NCI-H526 (cell line): ENCODE data around the gene APH1A.
"Not testable (repeated sequence)": the region's sequence is repeated elsewhere in the genome, so short reads cannot be mapped to it uniquely, and the experiment has no call there.

ENCODE experiments used
- DNase-seq, 2 experiments: peaks; one replicate each; lab custom pipeline; 2025; lab: John Stamatoyannopoulos, UW

The APH1A gene

GRCh38 chr1:150233359-150234308 lies 35.2 kb downstream of the APH1A start:
- peak in 1 of 2 experiments; percentile 48 for DNase-seq

DNA sequence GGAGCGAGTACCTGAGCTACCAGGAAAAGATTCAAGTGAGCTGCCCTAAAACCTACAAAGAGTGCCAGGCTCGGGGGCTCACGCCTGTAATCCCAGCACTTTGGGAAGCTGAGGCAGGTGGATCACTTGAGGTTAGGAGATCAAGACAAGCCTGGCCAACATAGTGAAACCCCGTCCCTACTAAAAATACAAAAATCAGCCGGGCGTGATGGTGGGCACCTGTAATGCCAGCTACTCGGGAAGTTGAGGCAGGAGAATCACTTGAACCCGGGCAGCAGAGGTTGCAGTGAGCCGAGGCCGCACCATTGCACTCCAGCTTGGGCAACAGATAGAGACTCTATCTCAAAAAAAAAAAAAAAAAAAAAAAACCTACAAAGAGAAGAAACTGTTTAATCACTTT lies 35.9 kb downstream of the APH1A start:
- DNase-seq = not testable (repeated sequence)

GRCh38 chr1:150228246-150228645 lies 40.6 kb downstream of the APH1A start:
- DNase-seq = not testable (repeated sequence)

DNA sequence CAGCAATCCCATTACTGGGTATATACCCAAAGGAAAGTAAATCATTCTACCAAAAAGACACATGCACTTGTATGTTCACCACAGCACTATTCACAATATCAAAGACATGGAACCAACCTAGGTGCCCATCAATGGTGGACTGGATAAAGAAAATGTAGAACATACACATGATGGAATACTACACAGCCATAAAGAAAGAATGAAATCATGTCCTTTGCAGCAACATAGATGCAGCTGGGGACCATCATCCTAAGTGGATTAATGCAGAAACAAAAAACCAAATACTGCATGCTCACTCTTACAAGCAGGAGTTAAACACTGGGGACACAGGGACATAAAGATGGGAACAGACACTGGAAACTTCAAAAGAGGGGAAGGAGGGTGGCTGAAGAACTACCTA lies 41.6 kb downstream of the APH1A start:
- DNase-seq = no peak

- no peak for DNase-seq
Measured at GRCh38 chr1:150226486-150226885, 42.3 kb downstream of the APH1A start.

DNA sequence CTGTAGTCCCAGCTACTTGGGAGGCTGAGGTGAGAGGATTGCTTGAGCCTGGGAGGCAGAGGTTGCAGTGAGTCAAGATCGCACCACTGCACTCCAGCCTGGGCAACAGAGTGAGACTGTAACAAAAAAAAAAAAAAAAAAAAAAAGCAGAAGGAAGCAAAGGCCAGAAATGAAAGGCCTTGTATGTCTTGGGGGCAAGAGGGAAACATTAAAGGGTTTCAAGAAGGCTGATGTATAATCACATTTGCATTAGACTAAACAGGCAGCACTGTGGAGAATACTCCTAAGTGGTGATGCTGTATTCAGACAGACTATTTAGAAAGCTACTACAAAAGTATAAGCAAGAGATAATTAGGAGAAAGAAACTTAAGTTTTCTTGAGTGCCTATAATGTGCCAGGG lies 43.3 kb downstream of the APH1A start:
- no peak for DNase-seq

GRCh38 chr1:150224983-150225382 lies 43.8 kb downstream of the APH1A start:
- DNase-seq = no peak

GRCh38 chr1:150221552-150221951 lies 47.3 kb downstream of the APH1A start:
- DNase-seq = peak in 1 of 2 experiments; percentile 56

- DNase-seq = not testable (repeated sequence)
Measured at GRCh38 chr1:150215855-150216254, 53.0 kb downstream of the APH1A start.
